HG03066 (cell line): ENCODE data around the gene FSTL5.
"Not testable (repeated sequence)": the region's sequence is repeated elsewhere in the genome, so short reads cannot be mapped to it uniquely, and the experiment has no call there.

Experiments
- ATAC-seq: cut with Tn5 transposase; IDR thresholded peaks from one replicate; pipeline ENCODE4 v1.9.1; 2021; ENCODE audit warnings: low read depth; ENCODE audit not compliant: unreplicated experiment

Gene FSTL5

DNA sequence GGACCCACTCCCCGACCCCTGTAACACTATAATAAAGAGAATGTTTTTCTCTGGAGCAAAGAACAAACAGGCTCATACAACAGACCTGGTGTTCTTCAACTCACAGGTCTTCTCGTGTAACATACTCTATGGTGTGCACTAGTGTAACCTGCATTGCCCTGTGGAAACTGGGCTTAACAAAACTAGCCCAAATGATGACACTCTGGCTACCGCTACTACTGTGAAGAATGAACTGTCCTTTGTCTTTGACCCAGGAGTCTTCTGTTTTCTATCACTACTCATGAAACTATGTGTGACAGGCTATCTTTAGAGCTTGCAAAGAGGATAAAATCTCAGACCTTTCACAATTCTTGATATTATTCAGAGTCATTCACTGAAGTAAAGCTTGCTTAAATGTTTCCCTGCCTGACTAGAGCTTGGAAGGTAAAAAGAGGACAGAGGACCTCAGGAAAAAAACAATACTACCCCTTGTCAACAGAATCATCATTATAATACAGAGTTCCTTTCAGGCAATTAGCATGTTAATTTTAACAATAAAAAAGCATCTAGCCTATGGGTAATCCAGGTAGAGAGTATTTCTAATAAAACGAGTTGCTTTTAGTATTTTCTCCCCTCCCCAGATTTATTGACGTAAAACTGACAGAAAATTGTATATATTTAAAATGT is 59.2 kb downstream of the FSTL5 start:
- no peak for ATAC-seq

DNA sequence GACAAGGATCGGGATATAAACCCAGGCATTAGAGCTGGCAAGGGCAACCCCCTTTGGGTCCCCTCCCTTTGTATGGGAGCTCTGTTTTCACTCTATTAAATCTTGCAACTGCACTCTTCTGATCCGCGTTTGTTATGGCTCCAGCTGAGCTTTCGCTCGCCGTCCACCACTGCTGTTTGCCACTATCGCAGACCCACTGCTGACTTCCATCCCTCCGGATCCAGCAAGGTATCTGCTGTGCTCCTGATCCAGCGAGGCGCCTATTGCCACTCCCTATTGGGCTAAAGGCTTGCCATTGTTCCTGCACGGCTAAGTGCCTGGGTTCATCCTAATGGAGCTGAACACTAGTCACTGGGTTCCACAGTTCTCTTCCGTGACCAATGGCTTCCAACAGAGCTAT is 59.9 kb downstream of the FSTL5 start:
- not testable (repeated sequence) for ATAC-seq

DNA sequence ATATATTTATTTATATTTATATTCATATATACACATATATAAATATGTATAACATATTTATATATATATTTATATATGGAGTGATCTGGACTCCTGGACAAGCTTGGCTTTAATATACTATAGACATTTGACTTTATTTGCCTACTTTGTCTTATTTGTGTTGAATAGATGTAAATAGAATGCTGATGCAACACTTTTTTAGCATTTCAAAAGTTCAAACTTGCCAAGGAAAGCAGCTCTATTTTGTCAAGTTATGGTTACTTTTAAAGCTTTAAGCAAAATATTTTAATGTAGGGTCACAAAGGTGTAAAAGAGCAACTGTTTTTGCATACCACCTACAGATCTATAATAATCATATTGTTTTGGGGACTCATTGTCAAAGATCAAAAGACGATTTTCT is 61.1 kb downstream of the FSTL5 start:
- ATAC-seq: no peak

DNA sequence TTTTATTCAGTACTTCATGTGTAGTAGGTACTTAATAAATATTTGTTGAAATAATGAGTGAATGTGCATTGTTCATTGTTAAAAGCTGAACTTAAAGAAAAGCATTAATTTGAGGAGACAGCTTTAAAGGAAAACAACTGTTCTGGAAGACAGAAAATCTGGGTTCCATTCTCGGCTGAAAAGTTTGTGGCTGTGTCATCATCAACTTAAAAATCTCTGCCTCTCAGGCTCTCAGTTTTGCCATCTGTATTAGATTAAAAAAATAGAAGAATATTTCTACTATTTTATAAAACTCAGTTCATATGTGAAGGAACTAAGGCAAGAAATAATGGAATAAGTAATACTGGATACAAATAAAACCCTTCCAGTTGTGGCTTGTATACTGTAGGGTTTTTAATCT is 62.5 kb downstream of the FSTL5 start:
- ATAC-seq: no peak

DNA sequence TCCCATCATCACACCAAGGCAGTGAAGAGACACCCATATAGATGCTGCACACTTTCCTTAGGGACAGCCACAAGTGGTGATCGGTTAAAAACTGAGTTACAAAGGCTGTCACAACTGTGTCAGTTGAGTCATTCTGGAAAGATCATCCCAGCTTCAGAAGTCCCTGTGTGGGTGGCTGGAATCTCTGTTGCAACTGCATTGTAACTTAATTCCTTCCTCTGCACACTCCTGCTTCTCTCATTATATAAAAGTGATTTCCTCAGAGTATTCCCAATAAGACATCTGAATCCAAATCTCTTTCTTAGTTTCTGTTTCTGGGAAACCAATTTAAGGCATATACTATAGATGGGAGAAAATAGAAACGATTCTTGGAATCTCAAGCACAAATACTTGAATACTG is 88.1 kb downstream of the FSTL5 start:
- no peak for ATAC-seq

DNA sequence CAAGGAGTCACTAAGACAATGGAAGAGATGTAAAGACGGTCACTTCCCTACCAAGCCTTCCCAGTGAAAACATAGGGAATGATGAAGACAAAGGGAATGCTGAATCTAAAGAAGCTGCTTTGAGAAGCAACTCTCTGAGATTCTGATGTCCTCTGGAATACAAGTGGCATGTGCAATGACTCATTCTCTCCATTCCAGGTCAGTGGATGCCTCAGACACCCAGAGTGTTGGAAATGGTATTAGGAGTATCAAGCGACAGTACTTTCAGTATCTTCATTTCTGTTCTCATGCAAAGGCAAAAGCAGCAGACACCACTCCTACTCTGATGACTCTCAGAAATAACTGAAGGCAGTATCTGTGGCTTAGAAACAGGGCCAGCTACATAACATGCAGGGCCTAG is 102.6 kb downstream of the FSTL5 start:
- ATAC-seq: no peak

DNA sequence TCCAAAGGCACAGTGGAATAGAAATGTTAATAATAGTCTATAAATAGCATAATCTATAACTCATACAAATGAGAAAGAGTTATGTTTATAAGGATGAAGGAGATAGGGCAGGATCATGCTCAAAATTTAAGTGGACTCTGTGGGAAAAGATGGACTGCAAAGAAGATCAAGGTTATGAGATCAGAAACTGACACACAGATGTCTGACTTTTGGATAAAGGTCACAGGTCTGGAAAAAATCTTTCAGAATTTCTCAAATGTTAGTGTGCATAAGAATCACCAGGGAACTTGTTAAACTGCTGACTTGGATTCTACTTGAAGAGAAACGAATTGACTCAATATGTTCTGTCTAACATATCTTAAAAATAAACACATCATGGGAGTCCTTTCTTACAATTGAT is 104.1 kb downstream of the FSTL5 start:
- no peak for ATAC-seq

DNA sequence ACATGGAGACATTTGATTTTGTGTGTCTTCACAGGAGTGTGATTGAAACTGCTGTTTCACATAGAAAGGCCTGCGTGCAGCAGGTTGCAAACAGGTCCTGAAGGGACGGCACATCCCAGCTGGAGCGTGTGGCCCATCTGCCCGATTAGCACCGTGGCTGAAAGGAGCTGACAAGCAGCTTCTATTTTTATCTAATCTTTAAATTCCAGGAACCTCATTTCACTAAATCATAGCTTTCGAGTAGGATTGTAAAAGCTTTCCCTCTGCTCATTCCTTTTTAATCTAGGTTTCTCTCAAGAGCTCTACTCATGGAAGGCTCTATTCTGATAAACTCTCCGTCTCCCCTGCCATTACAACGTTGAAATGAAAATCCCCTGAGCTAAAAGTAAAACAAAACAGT is 106.8 kb downstream of the FSTL5 start:
- ATAC-seq: no peak

DNA sequence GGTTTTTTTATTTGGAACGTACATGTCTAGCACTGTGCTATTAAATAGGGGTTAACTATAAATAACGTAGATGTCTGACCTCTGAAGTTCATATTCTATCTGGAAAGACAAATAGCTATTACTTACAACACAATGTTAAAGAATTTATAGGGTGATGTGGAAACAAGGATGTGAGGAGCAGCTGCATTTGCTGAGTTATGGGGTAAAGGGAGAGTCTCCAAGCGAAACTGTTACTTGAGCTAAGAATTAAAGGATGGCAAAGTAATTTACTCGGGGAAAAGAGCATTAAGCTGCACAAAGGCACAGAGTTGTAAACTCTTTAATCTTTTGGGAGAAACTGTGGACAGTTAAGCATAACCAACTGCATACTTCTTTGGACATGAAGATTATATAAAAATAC is 117.7 kb downstream of the FSTL5 start:
- ATAC-seq: no peak

DNA sequence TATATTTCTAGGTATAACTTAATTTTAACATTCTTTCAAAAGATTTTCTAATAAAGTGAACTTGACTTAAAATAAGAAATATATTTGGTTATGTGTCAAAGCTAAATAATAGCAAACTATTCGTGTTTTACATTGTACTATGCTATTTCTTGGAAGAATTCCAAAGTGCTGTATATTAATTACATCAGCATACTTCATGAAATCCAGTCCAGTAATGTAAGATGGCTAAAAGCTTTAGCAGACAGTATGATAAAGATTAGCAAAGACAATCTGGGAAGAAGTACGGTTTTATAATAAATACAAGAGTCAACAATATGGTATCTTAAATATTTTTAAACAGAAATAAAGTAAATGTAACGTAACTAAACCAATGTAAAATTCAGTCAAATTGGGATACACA is 125.7 kb downstream of the FSTL5 start:
- no peak for ATAC-seq

DNA sequence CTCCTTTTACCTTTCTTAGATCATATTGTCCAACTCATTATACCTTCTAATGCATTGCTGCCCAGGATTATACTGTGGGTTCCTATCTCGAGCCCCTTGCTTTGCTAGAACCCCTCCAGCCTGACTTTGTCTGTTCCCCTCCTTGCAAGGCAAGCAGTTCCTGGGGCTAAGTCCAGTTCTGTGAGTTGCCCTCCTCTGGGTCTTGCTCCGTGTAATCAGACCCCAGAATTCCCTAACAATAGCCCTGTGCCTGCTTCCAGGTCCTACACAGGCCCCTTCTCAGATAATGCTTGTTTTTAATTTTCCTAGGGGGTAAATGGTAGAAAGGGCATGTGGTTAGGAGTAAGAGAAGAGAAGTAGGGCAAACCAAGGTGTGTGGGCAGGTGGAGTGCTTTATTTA is 145.9 kb downstream of the FSTL5 start:
- ATAC-seq: no peak

DNA sequence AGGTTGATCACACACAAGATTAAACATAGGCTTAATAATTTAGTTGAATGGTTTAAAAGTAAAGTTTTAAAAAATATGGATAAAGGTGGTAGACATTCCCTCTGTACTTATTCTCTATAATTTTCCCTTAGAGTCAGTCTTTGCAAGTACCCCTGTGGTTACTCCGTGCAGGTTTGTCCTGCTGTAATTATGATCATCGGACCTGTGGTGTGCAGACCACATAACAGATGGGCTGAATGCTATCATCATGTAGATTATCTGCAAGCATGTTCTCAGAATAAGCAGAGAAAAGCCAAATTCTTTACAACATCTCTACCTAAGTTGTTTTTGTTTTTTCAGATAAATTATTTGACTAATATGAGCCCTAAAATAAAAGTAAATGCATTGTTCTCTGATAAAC is 146.8 kb downstream of the FSTL5 start:
- no peak for ATAC-seq

DNA sequence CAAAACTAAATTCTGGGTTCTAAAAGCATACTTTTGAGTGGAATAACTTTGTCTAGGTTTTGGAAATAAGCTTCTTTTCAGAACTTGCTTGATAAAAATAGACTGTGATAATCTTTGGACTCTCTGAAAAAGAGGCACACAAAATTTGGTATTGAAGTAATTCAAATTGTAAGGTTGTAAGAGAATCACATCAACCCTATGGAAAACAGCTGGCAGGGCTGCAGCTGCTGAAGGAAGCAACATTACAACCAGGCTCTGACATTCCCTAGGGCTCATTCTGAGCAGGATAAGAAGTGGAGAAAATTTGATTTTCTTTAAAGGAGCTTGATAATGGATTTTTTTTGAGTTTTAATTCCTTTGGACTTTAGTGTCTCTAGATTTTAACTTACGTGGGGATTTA is 147.6 kb downstream of the FSTL5 start:
- ATAC-seq: no peak

DNA sequence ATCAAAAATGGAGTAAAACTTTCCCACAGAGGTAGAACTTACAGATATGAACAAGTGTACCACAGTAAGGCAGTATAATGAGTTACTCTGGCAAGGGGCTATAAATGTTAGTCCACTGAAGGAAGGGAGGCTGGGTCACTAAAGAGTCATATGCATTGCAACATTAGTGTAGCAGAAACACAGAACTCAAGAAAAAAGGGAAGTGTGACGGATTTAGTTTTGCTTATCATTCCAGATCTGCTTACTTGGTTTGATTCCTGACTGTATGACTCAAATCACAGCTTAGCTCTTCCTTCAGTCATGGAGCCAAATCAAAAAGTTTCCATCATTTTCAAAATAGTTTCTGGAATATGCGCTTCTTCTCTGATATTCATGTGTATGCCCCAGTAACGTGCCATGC is 148.7 kb downstream of the FSTL5 start:
- no peak for ATAC-seq

DNA sequence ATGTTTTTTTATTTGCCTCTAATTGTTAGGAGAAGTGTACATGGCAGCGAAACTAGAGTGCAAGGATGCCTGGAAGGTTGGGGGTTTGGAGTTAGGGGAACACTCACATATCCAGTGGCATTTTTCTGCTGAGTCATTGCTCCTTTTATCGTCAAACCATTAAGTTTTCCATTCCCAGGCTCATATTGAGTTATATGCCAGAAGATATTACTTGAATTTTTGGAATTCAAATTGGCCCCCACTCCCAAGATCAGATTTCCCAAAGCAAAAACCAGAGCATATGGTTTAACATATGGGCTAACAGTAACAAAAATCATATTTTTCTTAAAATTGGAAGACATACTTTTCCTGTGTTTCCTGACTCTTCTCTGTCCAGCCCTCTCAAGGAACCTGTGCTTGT is 152.7 kb downstream of the FSTL5 start:
- ATAC-seq: no peak

DNA sequence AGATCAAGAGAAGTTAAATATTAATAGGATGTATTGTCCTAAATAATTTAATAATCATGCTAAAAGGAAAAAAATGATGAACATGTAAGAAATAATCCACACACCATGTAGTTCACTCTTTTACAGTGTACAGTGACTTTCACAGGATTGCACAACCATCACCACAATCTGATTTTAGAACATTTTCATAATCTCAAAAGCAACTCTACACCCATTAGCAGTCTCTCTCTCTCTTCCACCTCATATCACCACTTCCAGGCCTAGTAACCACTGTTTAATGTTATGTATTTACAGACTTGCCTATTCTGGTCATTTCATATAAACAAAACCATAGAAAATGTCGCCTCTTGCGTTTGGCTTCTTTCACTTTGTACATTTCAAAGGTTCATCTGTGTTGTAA is 153.4 kb downstream of the FSTL5 start:
- no peak for ATAC-seq

DNA sequence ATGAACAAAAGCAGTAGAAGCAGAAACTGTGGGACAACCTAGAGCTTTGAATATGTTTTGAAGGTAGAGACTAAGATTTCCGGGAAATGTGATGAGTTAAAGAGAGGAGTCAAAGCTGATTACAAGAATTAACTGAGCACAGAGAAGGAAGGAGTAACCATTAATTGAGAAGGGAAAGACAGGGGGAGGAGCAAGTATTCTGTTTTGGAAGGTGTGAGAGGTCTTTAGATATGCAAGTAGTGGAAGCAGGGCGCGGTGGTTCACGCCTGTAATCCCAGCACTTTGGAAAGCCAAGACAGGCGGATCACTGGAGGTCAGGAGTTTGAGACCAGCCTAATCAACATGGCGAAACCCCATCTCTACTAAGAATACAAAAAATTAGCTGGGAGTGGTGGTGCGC is 171.5 kb downstream of the FSTL5 start:
- no peak for ATAC-seq

DNA sequence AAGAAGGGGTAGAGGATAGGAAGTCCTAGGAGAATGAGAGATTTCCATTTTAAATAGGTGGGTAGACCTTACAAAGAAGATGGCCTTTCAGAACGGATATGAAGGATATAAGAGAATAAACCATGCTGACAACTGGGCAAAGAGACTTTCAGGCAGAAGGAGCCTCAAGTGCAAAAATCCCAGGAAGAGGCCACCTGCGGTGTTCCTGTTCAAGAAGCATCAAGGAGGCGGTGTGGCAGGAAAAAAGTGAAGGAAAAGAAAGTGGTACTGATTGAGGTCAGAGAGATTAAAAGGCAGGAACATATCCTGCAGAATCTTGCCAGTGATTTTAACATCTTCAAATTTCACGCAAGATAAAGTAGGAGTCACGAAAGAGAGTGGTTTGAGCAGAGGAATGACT is 172.0 kb downstream of the FSTL5 start:
- ATAC-seq: no peak

DNA sequence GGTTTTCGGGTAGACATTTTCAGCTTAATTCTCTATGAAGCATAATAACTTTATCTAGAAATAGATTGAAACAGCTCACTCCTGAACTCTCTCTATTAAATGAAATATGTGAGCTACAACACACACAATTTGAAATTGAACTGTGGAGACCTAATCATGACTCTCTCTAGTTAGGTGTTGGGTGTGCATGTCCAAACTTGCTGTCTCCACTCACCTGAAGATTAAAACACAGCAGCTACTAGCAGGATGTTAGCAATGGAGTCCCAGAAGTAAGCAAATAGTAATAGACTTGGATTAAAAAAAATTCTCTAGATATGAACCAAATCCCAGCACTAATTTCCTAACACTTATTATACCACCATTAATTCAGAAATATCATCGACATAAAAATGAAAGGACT is 173.1 kb downstream of the FSTL5 start:
- ATAC-seq: no peak

DNA sequence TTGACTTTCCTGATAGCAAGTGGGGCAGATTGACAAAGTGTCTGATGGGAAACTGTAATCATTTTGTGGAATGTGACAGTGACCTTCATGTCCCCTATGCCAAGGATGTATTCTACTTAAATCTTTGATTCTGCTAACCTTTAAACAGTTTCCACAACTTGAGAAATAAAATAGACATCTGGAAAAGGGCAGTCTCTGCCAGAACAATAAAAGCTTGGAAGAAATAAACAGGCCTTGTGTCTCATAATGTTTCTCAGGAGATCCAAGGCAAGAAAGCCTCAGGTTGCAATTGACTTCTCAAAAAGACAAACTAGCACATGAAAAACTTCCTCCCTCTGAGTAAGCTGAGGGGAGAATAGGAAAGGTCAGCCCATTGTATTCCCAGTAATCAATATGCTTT is 174.9 kb downstream of the FSTL5 start:
- ATAC-seq: no peak

DNA sequence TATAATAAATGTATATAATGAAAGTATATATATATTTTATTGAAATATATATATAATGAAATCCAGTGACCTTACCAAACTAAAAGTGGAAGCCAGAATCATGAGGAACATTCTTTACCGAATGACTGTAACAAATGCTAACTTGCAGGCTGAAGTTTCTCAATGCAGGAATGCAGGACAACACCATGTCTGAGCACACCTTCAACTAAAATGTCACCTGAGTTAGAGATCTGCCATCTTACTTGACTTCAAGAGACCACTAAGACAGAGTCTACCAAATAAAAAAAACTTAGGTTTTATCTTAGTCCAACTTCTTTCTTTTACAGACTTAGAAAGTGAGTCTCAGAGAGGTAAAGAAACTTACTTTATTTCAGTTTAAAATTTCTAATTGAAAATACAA is 176.2 kb downstream of the FSTL5 start:
- no peak for ATAC-seq

DNA sequence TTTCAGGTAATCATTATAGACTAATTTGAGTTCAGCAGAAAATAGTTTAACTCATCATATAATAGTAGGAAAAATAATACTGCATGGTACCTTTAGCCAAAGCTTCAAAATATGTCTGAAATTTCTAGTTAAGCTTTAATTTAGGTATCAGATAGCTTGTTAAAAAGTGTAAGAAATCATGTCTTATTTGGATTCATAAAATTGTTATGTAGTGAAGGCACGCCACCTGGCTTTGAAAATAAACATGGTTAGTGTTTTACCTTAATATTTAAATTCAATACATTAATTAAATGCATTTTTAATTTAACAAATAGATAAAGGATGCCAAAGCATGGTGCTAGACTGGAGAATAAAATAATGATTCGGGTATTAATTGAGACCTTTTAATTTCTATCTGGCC is 211.4 kb downstream of the FSTL5 start:
- no peak for ATAC-seq
